VCaP (cell line): Measurements from ENCODE around the gene KRT4.

Experiments used
- H3K27ac ChIP-seq: fragments of 450-650 bp; 2 replicates; pipeline ENCODE4 v1.5.1; 2017
- TF ChIP-seq, protein P1 (sequence below): fragments of 450-650 bp; conservative IDR thresholded peaks from 2 replicates; pipeline ENCODE4 v1.5.1; 2017; ENCODE audit warnings: mild to moderate bottlenecking, moderate library complexity

The KRT4 gene

DNA sequence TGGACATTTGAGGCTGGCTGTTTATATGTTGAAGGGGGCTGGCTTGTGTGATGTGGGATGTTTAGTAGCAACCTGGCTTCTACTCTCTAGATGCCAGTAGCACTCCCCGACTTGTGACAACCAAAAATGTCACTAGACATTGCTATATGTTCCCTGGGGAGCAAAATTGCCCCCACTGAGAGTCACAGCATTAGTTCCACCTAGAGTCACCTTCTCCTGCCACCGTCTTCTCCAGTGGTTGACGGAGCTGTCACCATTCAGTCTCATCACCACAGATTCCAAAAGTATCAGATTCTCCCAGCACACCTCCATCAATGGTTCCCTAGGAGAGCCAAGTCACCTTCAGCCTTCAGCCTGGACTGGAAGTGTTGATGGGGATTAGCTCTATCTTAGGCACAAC lies 29.0 kb downstream of the KRT4 start:
- TF ChIP-seq, protein P1, sequence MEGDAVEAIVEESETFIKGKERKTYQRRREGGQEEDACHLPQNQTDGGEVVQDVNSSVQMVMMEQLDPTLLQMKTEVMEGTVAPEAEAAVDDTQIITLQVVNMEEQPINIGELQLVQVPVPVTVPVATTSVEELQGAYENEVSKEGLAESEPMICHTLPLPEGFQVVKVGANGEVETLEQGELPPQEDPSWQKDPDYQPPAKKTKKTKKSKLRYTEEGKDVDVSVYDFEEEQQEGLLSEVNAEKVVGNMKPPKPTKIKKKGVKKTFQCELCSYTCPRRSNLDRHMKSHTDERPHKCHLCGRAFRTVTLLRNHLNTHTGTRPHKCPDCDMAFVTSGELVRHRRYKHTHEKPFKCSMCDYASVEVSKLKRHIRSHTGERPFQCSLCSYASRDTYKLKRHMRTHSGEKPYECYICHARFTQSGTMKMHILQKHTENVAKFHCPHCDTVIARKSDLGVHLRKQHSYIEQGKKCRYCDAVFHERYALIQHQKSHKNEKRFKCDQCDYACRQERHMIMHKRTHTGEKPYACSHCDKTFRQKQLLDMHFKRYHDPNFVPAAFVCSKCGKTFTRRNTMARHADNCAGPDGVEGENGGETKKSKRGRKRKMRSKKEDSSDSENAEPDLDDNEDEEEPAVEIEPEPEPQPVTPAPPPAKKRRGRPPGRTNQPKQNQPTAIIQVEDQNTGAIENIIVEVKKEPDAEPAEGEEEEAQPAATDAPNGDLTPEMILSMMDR, result no peak
- no peak overlapping the region for H3K27ac ChIP-seq

DNA sequence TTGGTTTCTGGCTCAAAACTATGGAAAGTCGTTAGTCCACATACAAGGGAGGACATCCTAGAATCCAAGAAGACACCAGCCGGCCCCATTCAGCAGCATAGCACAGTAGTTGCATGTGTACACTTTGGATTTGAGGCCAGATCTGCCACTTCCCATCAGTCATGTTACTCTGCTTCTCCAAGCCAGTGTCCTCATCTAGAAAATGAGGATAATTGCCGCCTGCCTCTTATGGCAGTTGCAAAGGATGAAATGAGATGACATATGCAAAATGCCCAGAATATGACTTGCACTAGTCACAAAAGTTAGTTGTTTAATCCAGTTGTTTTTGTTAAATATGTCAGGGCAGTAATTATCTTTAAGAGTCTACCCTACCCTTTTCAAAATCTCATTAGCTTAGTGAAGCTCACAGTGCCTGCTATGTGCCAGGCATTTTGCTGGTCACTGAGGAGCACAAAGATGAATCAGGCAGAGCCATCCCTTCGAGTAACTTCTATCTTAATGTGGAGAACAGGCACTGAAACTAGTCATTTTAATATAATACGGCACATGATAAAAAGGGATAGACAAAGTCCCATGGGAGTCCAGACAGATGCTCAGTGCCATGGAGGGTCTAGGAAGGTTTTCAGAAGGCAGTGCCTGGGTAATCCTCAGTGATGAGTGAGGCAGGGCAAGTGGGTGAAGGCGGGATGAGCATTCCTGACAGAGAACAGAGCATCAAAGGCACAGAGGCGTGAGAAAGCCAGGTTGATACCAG lies 30.2 kb downstream of the KRT4 start:
- H3K27ac ChIP-seq, result no peak overlapping the region
- TF ChIP-seq, protein P1, result no peak

DNA sequence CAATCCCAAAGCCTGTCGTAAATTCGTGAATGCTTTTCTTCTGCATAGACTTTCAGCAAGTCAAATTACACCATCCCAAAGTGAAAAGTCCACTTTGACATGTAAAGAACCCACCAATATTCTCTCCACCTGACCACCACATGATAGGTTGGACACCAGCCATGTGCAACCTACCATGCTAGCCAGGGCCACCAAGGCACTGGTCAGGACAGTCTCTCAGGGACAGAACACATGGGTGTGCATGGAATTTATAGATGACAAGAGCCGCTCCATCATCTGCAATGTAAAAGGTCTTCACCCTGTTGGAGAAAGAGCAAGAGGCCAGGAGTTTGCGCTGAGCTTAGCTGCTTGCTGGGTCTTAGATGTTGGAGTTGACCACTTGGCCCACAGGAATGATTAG lies 31.4 kb downstream of the KRT4 start:
- H3K27ac ChIP-seq, result no peak overlapping the region
- TF ChIP-seq, protein P1, result no peak

DNA sequence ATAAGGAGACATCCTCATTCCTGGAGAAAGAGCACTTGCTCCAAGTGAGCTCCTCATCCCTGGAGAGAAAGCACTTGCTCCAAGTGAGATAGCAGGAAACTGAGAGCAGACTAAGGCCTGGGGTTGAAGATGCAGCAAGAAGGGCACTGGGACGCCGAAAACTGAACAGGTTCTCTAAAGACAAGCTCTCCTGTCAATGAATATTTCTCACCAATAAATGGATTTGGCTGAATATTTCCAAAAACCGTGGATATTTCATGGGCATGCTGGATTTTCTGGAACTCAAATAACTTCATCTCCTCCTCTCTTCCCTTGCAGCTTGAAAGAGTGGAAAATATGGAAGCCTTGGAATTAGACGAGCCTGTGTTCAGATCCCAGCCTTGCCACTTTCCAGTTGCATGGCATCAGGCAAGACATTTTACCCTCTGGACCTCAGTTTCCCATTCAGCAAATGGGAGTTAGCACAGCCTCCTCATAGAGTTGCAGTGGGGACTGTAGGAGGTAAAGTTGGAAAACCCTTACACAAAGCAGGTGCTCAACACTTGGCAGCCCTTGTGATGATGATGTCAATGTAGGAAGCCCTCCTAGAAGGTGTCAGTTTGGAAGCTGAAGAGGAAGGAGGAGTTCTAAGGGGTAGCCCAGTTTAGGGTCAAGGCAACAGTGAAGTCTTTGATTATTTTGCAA lies 32.4 kb downstream of the KRT4 start:
- TF ChIP-seq, protein P1, result no peak
- no peak overlapping the region for H3K27ac ChIP-seq

DNA sequence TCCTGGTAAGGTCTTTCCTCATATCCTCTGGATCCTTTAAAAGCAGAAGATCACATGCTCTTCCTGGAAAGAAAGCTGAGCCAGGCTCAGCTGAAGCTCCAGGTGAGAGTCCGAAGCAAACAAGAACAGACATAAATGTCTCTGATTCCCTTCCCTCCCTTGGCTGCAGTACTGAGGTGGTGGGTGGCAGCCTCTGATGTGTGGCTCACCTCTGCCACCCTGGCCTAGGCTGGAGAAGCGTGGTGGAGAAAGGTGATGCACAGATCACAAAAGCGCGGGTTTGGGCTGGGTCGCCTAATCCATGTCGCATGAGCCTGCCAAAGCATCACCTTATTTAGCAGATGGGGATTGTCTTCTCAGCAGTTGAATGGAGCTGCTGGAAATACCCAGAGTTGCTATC lies 34.0 kb downstream of the KRT4 start:
- TF ChIP-seq, protein P1, result no peak
- H3K27ac ChIP-seq, result no peak overlapping the region

DNA sequence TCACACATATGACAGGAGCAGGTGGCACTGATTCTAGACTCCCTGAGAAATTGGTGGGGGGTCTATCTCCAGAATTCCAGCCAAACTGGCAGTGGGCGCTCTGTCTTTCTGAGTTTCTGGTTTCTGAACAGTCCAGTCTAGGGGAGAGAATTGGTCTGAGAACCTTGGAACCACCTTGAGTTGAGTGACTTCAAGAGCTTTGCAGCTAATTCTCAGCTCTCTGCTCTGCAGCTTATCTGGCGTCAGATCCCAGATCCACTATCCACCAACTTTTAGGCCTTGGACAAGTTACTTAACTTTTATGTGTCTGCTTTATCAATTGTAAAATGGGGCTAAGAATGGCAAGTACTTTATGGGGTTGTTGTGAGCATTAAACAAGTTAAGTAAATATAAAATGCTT lies 35.1 kb downstream of the KRT4 start:
- TF ChIP-seq, protein P1, result no peak
- H3K27ac ChIP-seq, result no peak overlapping the region

DNA sequence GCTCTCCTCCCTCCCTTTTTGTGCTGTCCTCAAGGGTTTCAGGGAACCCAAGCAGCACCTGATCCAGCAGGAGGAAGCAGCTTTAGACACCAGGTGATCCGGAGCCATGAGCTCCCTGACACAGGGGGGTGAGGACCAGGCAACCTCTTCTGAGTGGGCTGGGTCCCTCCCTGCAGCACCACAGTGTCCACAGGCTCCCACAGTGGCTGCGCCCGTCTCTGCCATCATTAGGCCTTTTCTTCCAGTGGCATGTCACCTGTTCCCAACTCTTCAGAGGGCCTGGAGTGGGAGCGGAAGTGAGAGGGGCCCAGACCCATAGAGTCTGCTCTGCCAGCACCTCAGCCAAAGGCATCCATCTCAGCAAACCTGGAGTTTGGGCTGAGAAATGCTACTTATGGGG lies 36.4 kb downstream of the KRT4 start:
- H3K27ac ChIP-seq, result no peak overlapping the region
- TF ChIP-seq, protein P1, result no peak
